ENCODE results near the gene PHF19. TPM values are rescaled to one million over a fixed set of nuclear protein-coding genes. Genes with fewer than 3 reads are reported as not detected.

The PHF19 gene
- total RNA-seq, 2 donors from 2014 or later = 11.6 to 14.5 TPM

GRCh38 chr9:120878188-120879130 lies 1.5 kb upstream of the PHF19 start:
- intact Hi-C loops (cut with DNase I, micrococcal nuclease) = no loop called here
- DNase-seq (no peak), ATAC-seq (no peak)

GRCh38 chr9:120877276-120878034 lies 467 bp upstream of the PHF19 start:
- intact Hi-C loops (cut with DNase I, micrococcal nuclease) = no loop called here
- peak; percentile 35 for ATAC-seq
- DNase-seq = peak; percentile 63 to 75

DNA sequence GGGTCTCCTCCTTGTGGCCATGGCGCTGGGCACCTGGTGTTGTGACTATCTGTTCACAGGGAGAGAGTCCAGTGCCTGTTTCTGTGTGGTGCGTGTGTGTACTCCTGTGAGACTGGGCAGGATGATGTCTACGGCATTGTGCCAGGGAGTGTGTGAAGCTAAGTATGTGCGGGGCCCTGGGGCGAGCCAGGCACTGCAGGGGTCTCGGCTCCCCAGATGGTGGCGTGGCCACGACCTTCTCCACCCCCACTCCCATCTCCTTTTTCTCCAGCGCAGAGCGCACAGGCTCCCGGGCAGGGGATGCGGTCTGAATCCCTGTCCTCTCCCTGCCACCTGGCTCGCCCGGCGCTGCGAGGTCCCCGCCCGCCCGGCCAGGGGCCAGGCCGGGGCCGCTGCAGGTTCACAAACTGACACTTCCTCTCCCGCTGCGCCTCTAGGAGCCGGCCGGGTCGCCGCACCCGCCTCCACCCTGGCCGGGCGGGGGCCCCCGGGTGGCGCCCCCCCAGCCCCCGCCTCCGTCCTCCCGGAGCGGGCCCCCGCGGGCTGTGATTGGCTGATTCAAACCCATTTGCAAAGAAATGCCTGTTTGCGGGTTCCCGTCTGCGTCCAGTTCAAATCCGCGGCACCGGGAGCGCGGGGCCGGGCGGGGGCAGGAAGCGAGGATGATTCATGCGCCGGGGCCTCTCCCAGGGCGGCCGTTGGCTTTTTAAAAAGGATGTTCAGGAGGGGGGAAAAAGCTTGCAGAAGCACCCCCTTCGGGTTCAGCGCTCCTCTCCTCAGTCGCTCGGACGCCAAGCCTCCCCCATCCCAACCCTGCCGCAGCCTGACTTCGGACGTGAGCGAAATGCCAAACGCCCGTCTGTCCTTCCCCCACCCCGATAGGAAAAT lies 790 bp downstream of the PHF19 start:
- intact Hi-C loops (cut with DNase I, micrococcal nuclease) = no loop called here
- DNase-seq = peak; percentile 87 to 91
- peak; percentile 78 for ATAC-seq

DNA sequence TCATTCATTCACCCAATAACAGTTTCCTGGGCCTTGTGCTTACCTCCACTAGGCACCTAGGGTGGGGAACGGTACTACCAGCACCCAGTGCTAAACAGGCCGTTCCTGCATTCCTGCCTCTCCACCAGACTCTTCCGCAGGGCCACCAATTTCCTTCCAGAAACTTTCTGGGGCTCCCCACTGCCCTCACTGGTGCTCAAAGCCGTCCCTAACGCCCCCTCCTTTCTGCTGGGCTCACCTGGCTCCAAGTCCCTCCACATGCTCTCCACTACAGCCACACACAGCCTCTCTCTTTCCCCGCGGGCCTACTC lies 1.4 kb downstream of the PHF19 start:
- intact Hi-C loops (cut with DNase I, micrococcal nuclease) = no loop called here
- no peak for DNase-seq
- ATAC-seq = no peak

GRCh38 chr9:120875195-120875565 lies 1.8 kb downstream of the PHF19 start:
- intact Hi-C loops (cut with DNase I, micrococcal nuclease) = no loop called here
- ATAC-seq = no peak
- no peak for DNase-seq

DNA sequence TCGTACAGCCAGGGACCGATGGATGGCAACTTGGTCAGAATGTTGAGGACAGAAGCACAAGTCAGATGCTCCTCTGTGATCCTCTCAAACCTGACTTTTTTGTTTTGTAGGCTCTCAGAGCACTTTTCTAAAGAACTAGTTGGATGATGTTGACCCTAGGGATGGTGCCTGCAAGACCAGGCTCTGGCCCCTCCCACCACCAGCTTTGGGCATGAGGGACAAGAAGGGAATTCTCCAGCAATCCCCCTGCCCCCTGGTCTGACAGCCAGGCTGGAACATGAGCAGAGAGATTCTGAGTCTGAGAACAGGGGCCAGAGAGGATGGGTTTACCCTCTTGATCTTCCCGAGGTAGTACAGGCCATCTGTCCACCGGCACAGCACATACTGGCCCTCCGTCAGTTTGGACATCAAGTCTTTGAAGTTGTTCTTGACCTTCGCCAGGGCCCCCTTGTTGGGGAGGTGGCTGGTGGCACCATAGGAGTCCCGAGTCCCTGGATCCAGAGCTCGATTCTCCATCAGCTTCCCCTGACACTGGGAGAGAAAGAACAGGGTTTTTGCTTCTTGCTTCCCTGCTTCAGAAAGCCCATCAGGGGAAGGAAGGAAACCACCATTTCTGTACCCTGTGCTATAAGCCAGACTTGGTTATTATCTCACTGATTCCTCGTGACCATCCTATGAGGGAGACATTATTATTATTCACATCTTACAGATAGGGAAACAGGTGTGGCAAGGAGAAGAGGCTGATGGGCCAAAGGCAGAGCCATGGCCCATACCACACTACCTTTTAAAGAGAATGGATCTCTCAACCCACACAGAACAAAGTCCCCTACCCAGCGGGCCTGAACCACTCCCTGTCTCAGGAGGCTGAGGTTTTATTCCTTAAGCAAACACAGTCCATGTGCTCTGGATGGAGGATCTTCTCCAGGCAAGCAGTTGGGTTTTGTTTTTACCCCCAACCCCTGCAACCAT lies 2.5 kb downstream of the PHF19 start:
- peak; percentile 51 for ATAC-seq
- intact Hi-C loops (cut with DNase I, micrococcal nuclease) = no loop called here
- no peak for DNase-seq

DNA sequence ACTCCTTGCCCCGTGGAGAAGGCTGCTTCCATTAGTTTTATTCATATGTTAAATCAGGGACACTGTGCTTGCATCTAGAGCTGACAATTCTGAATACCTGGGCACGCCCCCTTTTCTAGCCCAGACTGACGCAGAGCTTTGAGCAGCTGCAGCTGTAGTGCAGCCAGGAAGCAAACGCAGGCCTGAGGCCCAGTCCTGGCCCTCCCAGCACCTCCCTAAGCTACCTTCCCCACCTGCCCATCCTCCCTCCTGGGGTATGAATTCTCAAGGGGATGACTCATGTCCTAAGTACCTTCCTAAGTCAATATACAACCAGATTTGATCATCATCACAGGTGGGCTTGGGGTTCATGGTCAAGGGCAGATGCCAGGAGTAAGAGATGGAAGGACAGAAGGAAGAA lies 3.5 kb downstream of the PHF19 start:
- no peak for DNase-seq
- intact Hi-C loops (cut with DNase I, micrococcal nuclease) = no loop called here

DNA sequence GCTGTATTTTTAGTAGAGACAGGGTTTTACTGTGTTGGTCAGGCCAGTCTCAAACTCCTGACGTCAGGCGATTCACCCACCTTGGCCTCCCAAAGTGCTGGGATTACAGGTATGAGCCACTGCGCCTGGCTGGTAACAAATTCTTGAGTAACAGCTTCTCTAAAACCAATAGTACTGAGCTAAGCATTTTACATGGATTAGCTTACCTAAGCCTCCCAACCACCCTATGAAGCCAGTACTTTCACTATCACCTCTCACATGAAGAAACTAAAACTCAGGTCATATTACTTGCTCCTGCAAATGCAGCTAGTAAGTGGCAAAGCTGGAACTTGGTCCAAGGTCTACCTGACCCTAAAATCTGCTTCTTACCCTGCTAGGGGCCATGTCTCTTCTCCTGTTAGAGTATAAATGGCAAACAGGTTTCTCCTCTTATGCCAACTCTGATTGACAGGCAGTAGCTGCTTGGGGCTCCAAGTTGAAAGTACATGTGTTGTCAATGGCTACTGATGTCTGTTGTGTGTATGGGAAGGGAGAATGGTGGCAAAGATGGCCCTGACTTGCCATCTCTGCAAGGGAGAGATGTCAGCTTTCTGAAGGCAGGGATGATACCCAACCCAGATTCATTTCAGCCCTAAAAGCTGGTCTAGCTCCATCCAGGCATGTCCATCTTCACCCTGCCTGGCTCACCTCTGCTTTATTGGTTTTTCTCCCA lies 4.0 kb downstream of the PHF19 start:
- ATAC-seq = no peak
- DNase-seq = no peak
- intact Hi-C loops (cut with DNase I, micrococcal nuclease) = no loop called here

More for the DNA sequence above, 3.5 kb downstream of the PHF19 start:
- ATAC-seq = no peak

GRCh38 chr9:120870206-120870605 lies 6.8 kb downstream of the PHF19 start:
- ATAC-seq (no peak), DNase-seq (no peak)
- intact Hi-C loops (cut with DNase I, micrococcal nuclease) = no loop called here

- no peak for ATAC-seq
- DNase-seq = no peak
- intact Hi-C loops (cut with DNase I, micrococcal nuclease) = loop anchor here in 1 of 2 donors (5.0 kb wide), 1 partner anchor 68 kb away; no protein-coding TSS in a partner anchor
These were observed 7.3 kb downstream of the PHF19 start for GRCh38 chr9:120869726-120870125.

- DNase-seq (no peak), ATAC-seq (no peak)
- intact Hi-C loops (cut with DNase I, micrococcal nuclease) = loop anchor here in 1 of 2 donors (5.0 kb wide), 1 partner anchor 68 kb away; no protein-coding TSS in a partner anchor
These were observed 7.7 kb downstream of the PHF19 start for GRCh38 chr9:120869360-120869687.

DNA sequence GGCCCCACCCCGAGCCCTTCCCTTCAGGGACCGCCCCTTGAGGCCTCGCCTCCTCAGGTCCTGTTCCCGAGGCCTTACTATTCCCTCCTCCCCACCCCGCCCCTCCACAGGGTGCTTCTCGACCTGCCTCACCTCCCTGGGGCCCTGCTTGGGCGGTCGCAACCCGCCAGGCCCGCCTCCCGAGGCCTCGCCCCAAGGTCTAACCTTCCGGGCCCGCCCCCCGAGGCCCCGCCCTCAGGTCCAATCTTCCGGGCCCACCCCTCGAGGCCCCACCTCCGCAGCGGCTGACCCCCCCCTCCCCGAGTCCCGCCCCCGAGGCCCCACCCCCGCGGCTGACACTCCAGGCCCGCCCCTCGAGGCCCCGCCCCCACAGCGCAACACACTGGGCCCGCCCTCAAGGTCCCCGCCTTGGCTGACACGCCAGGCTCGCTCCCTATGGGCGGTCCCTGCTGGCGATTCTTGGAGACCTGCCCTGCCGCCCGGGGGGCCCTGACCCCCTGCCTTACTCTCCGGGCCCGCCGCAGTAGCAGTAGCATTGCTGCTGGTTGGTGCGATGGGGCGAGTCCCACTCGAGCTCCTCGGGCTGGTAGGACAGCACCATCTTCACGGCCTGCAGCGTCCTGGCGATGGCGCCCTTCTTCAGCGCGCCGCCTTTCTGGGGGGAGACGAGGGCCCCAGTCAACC lies 8.2 kb downstream of the PHF19 start:
- DNase-seq = peak; percentile 99 to 100
- intact Hi-C loops (cut with DNase I, micrococcal nuclease) = loop anchor here in 1 of 2 donors (5.0 kb wide), 1 partner anchor 68 kb away; no protein-coding TSS in a partner anchor
- peak; percentile 94 for ATAC-seq

DNA sequence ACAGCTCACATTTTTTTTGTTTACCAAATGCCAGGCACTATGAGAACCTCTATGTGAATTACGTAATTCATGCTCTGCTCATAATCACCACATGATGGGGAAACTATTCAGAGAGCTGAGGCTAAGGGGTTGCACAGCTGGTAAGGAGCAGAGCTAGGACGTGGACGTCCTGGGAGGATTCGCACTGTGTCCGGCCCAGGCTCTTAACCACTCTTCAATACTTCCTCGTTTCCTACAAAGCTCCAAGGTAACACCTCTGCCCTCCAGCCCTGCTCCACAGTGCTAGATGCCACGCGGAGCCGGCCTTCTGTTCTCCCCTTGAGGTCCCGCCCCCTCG lies 8.7 kb downstream of the PHF19 start:
- DNase-seq (no peak), ATAC-seq (no peak)
- intact Hi-C loops (cut with DNase I, micrococcal nuclease) = loop anchor here in 1 of 2 donors (5.0 kb wide), 1 partner anchor 69 kb away; no protein-coding TSS in a partner anchor

GRCh38 chr9:120867676-120868338 lies 9.2 kb downstream of the PHF19 start:
- no peak for DNase-seq
- ATAC-seq = no peak
- intact Hi-C loops (cut with DNase I, micrococcal nuclease) = loop anchor here in 1 of 2 donors (5.0 kb wide), 1 partner anchor 69 kb away; no protein-coding TSS in a partner anchor

DNA sequence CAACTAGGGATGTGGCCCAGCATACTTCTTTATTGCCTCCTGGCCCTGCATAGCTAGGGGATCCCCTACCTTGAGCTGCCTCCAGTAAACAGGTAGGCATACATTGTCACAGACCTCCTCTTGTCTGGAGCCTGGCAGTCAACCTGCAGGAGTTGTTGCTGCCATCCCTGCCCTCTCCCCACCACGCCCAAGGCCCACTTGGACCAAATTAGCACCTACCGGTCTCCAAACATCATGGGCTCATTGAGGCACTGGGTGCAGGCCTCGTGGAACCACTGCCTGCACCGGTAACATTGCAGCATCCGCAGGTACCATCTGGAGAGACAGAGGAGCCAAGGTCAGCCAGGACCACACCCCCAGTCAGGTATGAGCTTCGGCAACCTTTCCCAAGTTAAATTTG lies 10.3 kb downstream of the PHF19 start:
- intact Hi-C loops (cut with DNase I, micrococcal nuclease) = loop anchor here in 1 of 2 donors (5.0 kb wide), 1 partner anchor 71 kb away; no protein-coding TSS in a partner anchor
- ATAC-seq (no peak), DNase-seq (no peak)

DNA sequence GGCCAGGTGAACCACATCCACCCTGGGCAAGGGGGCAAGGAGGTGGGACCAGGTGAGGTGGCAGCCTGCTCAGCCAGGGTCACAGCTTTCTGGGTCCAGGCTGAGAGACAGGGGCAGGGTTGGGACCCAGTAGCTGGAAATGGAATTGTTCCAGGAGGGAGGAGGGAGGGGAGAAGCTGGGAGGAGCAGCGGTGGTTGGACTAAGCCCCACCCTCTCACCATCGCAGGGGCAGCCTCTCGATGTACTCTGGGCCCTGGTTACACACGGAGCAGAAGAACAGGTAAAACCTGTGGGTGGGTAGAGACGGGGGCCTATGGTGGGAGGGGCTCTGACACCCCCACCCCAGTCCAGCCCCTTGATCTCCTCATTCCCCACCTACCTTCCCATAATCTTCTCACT lies 11.2 kb downstream of the PHF19 start:
- intact Hi-C loops (cut with DNase I, micrococcal nuclease) = loop anchor here in 1 of 2 donors (5.0 kb wide), 1 partner anchor 71 kb away; no protein-coding TSS in a partner anchor
- no peak for DNase-seq

More for the DNA sequence above, 11.2 kb downstream of the PHF19 start:
- no peak for ATAC-seq
